ENCODE data around the gene TIMM50.

Gene TIMM50

DNA sequence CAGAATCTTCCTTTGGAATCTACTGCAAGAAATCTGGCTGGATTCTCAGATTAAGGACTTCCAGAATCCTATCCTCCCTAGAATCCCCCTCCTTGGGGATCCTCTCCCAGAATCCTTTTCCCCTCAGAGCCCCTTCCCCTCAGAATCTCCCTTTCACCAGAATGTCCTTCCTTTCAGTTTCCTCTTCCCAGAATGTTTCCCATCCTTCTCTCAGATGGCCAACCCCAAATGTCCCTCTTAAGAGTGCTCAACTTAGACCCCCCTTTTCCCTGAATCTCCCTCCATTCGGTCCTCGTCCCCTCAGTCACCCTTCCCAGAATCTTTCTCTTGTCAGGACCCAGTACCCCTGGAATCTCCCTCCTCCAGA is 44.3 kb upstream of the TIMM50 start:
- Histone ChIP-seq H3K4me3 (ENCODE audit: low read length) (peak overlapping the region; percentile 66), H2AK5ac (ENCODE audit: low read length) (peak overlapping the region; percentile 28), H3K4me2 (ENCODE audit: low read length) (peak overlapping the region; percentile 88), H3K4me1 (ENCODE audit: control insufficient read depth, low read depth, low read length) (peaks cover 9% of the 10 kb centered on the region), H3K18ac (ENCODE audit: low read length) (peak overlapping the region; percentile 78), H3K9ac (ENCODE audit: low read length) (peak overlapping the region; percentile 77), H2BK120ac (ENCODE audit: low read depth, low read length) (peak overlapping the region; percentile 7), H3K56ac (ENCODE audit: low read length) (peak overlapping the region; percentile 91), H2BK5ac (ENCODE audit: low read length) (no peak overlapping the region), H3K79me2 (ENCODE audit: control insufficient read depth, insufficient read depth, low read length) (peaks cover 25% of the 10 kb centered on the region), H4K5ac (ENCODE audit: low read length) (peak overlapping the region; percentile 79), H3K27me3 (ENCODE audit: insufficient read depth, low read length, poor library complexity) (no peaks in the 10 kb centered on the region), H3K27ac (ENCODE audit: low read depth, low read length) (peak overlapping the region; percentile 88), H2BK15ac (replicated peaks; ENCODE audit: low read depth) (no peak overlapping the region), H3K23ac (ENCODE audit: low read length) (no peak overlapping the region), H3K36me3 (ENCODE audit: control insufficient read depth, insufficient read depth, low read length) (peaks cover 21% of the 10 kb centered on the region), H3K79me1 (ENCODE audit: low read length) (peaks cover 16% of the 10 kb centered on the region), H4K8ac (ENCODE audit: low read depth, low read length) (no peak overlapping the region), H3K4ac (ENCODE audit: low read depth, low read length) (peak overlapping the region; percentile 91)
- WGBS (ENCODE audit: extremely low coverage, insufficient coverage, low lambda C conversion rate): no CpG with 5 or more reads among the region's 2 CpGs
- no peak for DNase-seq

DNA sequence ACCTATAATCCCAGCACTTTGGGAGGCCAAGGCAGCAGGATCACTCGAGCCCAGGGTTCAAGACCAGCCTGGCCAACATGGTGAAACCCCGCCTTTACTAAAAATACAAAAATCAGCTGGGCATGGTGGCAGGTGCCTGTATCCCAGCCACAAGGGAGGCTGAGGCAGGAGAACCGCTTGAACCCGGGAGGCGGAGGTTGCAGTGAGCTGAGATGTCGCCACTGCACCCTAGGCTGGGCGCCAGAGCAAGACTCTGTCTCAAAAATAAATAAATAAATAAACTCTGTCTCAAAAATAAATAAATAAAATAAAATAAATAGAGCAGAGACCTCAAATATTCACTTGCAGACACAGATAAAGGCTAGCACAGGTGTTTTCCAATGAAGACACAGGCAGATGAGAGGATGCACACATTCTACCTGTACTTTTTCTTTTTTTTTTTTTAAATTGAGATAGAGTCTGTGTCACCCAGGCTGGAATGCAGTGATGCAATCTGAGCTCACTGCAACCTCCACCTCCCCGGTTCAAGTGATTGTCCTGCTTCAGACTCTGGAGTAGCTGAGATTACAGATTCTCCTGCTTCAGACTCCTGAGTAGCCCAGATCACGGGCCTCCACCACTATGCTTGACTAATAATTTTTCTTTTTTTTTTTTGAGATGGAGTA is 42.2 kb upstream of the TIMM50 start:
- Histone ChIP-seq H3K4me2 (ENCODE audit: low read length) (no peak overlapping the region), H3K18ac (ENCODE audit: low read length) (no peak overlapping the region), H3K4me1 (ENCODE audit: control insufficient read depth, low read depth, low read length) (peaks cover 9% of the 10 kb centered on the region), H2BK15ac (replicated peaks; ENCODE audit: low read depth) (no peak overlapping the region), H3K56ac (ENCODE audit: low read length) (no peak overlapping the region), H3K9ac (ENCODE audit: low read length) (no peak overlapping the region), H4K8ac (ENCODE audit: low read depth, low read length) (no peak overlapping the region), H2AK5ac (ENCODE audit: low read length) (no peak overlapping the region), H3K27me3 (ENCODE audit: insufficient read depth, low read length, poor library complexity) (no peaks in the 10 kb centered on the region), H3K4ac (ENCODE audit: low read depth, low read length) (no peak overlapping the region), H3K79me2 (ENCODE audit: control insufficient read depth, insufficient read depth, low read length) (peaks cover 23% of the 10 kb centered on the region), H2BK5ac (ENCODE audit: low read length) (no peak overlapping the region), H4K5ac (ENCODE audit: low read length) (no peak overlapping the region), H3K27ac (ENCODE audit: low read depth, low read length) (no peak overlapping the region), H3K4me3 (ENCODE audit: low read length) (no peak overlapping the region), H3K23ac (ENCODE audit: low read length) (no peak overlapping the region), H3K79me1 (ENCODE audit: low read length) (peaks cover 11% of the 10 kb centered on the region), H3K36me3 (ENCODE audit: control insufficient read depth, insufficient read depth, low read length) (peaks cover 11% of the 10 kb centered on the region), H2BK120ac (ENCODE audit: low read depth, low read length) (no peak overlapping the region)
- DNase-seq: peak; percentile 71
- no CpG with 5 or more reads among the region's 9 CpGs for WGBS (ENCODE audit: extremely low coverage, insufficient coverage, low lambda C conversion rate)

DNA sequence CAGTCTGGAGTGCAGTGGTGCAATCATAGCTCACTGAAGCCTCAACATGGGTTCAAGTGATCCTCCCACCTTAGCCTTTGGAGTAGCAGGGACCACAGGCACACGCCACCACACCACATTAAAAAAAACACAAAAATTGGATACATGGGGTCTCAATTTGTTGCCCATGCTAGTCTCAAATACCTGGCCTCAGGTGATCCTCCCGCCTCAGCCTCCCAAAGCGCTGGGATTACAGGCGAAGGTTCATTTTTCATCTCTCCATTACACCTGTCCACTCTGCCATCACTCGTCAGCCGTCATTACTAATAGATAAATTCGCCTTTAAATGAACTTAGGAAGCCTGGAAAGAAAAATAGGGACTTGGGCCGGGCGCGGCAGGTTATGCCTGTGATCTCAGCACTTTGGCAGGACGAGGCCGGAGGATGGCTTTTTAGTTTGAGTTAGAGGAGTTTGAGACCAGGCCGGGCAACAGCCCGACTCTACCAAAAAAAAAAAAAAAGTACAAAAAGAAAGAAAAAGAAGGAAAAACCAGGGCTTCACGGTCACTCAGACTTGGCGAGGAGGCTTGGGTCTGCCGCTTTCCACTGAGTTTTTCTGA is 35.9 kb upstream of the TIMM50 start:
- H3K79me1 ChIP-seq (ENCODE audit: low read length): peaks cover 15% of the 10 kb centered on the region
- H3K4me2 ChIP-seq (ENCODE audit: low read length): peak overlapping the region; percentile 87
- H3K4ac ChIP-seq (ENCODE audit: low read depth, low read length): peak overlapping the region; percentile 66
- no peak overlapping the region for H2AK5ac ChIP-seq (ENCODE audit: low read length)
- peak overlapping the region; percentile 33 for H4K5ac ChIP-seq (ENCODE audit: low read length)
- H3K18ac ChIP-seq (ENCODE audit: low read length): peak overlapping the region; percentile 40
- peak overlapping the region; percentile 98 for H3K4me3 ChIP-seq (ENCODE audit: low read length)
- no peak overlapping the region for H4K8ac ChIP-seq (ENCODE audit: low read depth, low read length)
- peak overlapping the region; percentile 54 for H3K27ac ChIP-seq (ENCODE audit: low read depth, low read length)
- peak overlapping the region; percentile 99 for H3K9ac ChIP-seq (ENCODE audit: low read length)
- no peak overlapping the region for H2BK120ac ChIP-seq (ENCODE audit: low read depth, low read length)
- no peak overlapping the region for H2BK15ac ChIP-seq (replicated peaks; ENCODE audit: low read depth)
- H2BK5ac ChIP-seq (ENCODE audit: low read length): peak overlapping the region; percentile 39
- peak; percentile 38 for DNase-seq
- H3K36me3 ChIP-seq (ENCODE audit: control insufficient read depth, insufficient read depth, low read length): no peaks in the 10 kb centered on the region
- H3K79me2 ChIP-seq (ENCODE audit: control insufficient read depth, insufficient read depth, low read length): peaks cover 44% of the 10 kb centered on the region
- H3K23ac ChIP-seq (ENCODE audit: low read length): no peak overlapping the region
- H3K27me3 ChIP-seq (ENCODE audit: insufficient read depth, low read length, poor library complexity): no peaks in the 10 kb centered on the region
- H3K56ac ChIP-seq (ENCODE audit: low read length): peak overlapping the region; percentile 95
- WGBS (ENCODE audit: extremely low coverage, insufficient coverage, low lambda C conversion rate): no CpG with 5 or more reads among the region's 17 CpGs
- H3K4me1 ChIP-seq (ENCODE audit: control insufficient read depth, low read depth, low read length): peaks cover 2% of the 10 kb centered on the region

DNA sequence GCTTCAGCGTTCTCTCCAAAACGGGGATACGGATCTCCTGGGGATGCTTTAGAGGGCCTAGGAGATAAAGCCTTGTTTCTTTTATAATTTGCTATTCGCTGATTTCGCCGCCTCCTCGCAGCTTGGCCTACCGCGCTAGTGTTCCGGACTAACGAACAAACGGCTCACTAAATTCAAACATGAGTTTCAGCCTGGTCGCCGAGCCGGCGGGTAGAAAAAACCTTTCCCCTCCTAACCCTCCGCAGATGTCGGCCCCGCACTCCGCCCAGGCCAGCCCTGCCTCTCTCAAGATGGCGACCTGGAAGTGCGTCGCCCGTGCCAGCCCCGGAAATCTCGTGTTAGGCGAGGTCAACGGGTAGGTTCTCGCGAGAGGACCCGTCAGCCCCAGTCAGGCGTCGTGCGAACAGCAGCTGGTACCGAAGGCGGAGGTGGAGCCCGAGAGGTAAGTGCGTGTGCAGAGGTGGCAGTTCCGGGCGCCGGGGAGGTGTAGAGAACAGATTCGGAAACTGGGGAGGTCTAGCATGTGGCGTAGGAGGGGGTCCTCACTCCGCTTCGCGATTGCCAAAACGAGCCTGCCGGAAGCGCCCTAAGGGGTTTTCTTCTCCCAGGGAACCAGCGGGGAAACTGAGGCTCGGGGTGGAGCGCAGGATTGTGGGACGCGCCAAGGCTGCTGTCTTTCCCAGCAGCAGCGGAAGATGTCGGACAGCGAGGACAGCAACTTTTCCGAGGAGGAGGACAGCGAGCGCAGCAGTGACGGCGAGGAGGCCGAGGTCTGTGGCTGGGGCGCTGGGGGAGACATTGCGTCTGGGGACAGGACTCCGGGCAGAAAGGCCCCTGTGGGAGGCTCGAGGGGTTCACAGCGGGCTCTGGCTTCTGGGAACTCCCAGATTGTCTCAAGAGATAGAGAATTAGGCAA is 35.2 kb upstream of the TIMM50 start, which contains the start of gene SUPT5H:
SUPT5H (plus strand) TSS at position 387 of the 916 bp plus-strand sequence; CDS start at position 696, 309 bp downstream.
- Histone ChIP-seq H4K5ac (ENCODE audit: low read length) (peak within 1 kb of the TSS; percentile 33), H3K56ac (ENCODE audit: low read length) (peak within 1 kb of the TSS; percentile 99), H3K23ac (ENCODE audit: low read length) (peak within 1 kb of the TSS; percentile 94), H2BK15ac (replicated peaks; ENCODE audit: low read depth) (no peak within 1 kb of the TSS), H3K4me1 (ENCODE audit: control insufficient read depth, low read depth, low read length) (peaks cover 2% of the 10 kb centered on the region), H2BK5ac (ENCODE audit: low read length) (peak within 1 kb of the TSS; percentile 56), H3K4me3 (ENCODE audit: low read length) (peak within 1 kb of the TSS; percentile 98), H3K4ac (ENCODE audit: low read depth, low read length) (peak within 1 kb of the TSS; percentile 90), H3K4me2 (ENCODE audit: low read length) (peak within 1 kb of the TSS; percentile 87), H3K36me3 (ENCODE audit: control insufficient read depth, insufficient read depth, low read length) (no peaks in the 10 kb centered on the region), H3K79me1 (ENCODE audit: low read length) (peaks cover 17% of the 10 kb centered on the region), H3K18ac (ENCODE audit: low read length) (peak within 1 kb of the TSS; percentile 40), H3K9ac (ENCODE audit: low read length) (peak within 1 kb of the TSS; percentile 99), H3K27me3 (ENCODE audit: insufficient read depth, low read length, poor library complexity) (no peaks in the 10 kb centered on the region), H2BK120ac (ENCODE audit: low read depth, low read length) (no peak within 1 kb of the TSS), H3K27ac (ENCODE audit: low read depth, low read length) (peak within 1 kb of the TSS; percentile 54), H2AK5ac (ENCODE audit: low read length) (peak within 1 kb of the TSS; percentile 72), H3K79me2 (ENCODE audit: control insufficient read depth, insufficient read depth, low read length) (peaks cover 51% of the 10 kb centered on the region), H4K8ac (ENCODE audit: low read depth, low read length) (no peak within 1 kb of the TSS)
- DNase-seq: peak; percentile 99
- no CpG with 5 or more reads among the region's 68 CpGs for WGBS (ENCODE audit: extremely low coverage, insufficient coverage, low lambda C conversion rate)

GRCh38 chr19:39446365-39447084 is 34.1 kb upstream of the TIMM50 start:
- no peak overlapping the region for H4K5ac ChIP-seq (ENCODE audit: low read length)
- no peaks in the 10 kb centered on the region for H3K27me3 ChIP-seq (ENCODE audit: insufficient read depth, low read length, poor library complexity)
- no peak overlapping the region for H3K4ac ChIP-seq (ENCODE audit: low read depth, low read length)
- H3K36me3 ChIP-seq (ENCODE audit: control insufficient read depth, insufficient read depth, low read length): no peaks in the 10 kb centered on the region
- WGBS (ENCODE audit: extremely low coverage, insufficient coverage, low lambda C conversion rate): no CpG with 5 or more reads among the region's 16 CpGs
- no peak for DNase-seq
- H4K8ac ChIP-seq (ENCODE audit: low read depth, low read length): no peak overlapping the region
- no peak overlapping the region for H2AK5ac ChIP-seq (ENCODE audit: low read length)
- peak overlapping the region; percentile 99 for H3K9ac ChIP-seq (ENCODE audit: low read length)
- H3K4me2 ChIP-seq (ENCODE audit: low read length): peak overlapping the region; percentile 84
- H2BK15ac ChIP-seq (replicated peaks; ENCODE audit: low read depth): no peak overlapping the region
- no peak overlapping the region for H2BK120ac ChIP-seq (ENCODE audit: low read depth, low read length)
- peaks cover 2% of the 10 kb centered on the region for H3K4me1 ChIP-seq (ENCODE audit: control insufficient read depth, low read depth, low read length)
- peaks cover 57% of the 10 kb centered on the region for H3K79me2 ChIP-seq (ENCODE audit: control insufficient read depth, insufficient read depth, low read length)
- no peak overlapping the region for H3K18ac ChIP-seq (ENCODE audit: low read length)
- peak overlapping the region; percentile 8 for H3K4me3 ChIP-seq (ENCODE audit: low read length)
- no peak overlapping the region for H2BK5ac ChIP-seq (ENCODE audit: low read length)
- H3K56ac ChIP-seq (ENCODE audit: low read length): peak overlapping the region; percentile 5
- H3K79me1 ChIP-seq (ENCODE audit: low read length): peaks cover 17% of the 10 kb centered on the region
- no peak overlapping the region for H3K27ac ChIP-seq (ENCODE audit: low read depth, low read length)
- no peak overlapping the region for H3K23ac ChIP-seq (ENCODE audit: low read length)
